GM19043 (cell line): Measurements from ENCODE around the gene PRKD1.
A peak's percentile ranks its signal among the peaks of the same experiment; 100 is the strongest.

Experiments
- ATAC-seq: cut with Tn5 transposase; IDR thresholded peaks from one replicate; pipeline ENCODE4 v1.9.1; 2021; ENCODE audit warnings: low read depth; ENCODE audit not compliant: unreplicated experiment

Gene PRKD1

DNA sequence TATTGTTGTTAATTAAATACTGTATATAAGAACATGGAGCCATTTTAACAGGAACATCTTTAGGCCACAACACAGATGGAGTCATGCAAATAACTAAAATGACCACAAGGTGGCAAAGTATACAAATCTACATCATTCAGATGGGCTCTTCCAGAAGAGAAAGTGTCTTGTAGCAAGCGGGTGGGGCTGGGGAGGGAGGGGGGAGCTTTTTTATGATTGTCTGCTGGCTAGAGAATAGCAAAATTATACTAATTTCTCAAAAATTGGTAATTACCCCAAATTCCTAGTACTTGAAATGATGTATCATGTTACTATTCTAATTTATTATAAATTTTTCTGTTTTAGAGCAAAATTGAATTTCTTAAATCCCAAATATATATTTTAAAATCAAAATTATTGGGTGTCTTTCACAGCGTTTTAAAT is 378.7 kb downstream of the PRKD1 start:
- peak; percentile 87 for ATAC-seq

DNA sequence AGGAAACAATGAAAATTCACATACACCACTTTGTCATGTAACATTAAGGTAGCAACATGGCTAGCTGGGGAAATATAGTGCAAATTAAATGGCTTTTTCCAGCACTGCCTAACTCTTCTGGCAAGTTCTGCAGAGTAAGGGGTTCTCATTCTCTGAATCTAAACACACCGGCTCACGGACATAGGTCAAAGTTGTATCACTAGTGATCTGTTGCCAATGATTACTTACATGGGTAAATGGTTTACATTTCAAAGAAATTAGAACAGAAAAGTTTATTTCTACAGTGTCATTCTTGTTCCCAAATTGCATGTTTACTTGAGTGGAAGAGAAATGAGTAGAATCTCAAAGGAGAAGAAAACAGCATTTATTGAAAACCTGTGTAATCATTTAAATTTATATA is 381.9 kb downstream of the PRKD1 start:
- ATAC-seq: no peak

- ATAC-seq: no peak
These were observed 390.6 kb downstream of the PRKD1 start for GRCh38 chr14:29536886-29537511.

- no peak for ATAC-seq
These were observed 398.2 kb downstream of the PRKD1 start for GRCh38 chr14:29529418-29529817.

GRCh38 chr14:29528889-29529288 is 398.8 kb downstream of the PRKD1 start:
- no peak for ATAC-seq

DNA sequence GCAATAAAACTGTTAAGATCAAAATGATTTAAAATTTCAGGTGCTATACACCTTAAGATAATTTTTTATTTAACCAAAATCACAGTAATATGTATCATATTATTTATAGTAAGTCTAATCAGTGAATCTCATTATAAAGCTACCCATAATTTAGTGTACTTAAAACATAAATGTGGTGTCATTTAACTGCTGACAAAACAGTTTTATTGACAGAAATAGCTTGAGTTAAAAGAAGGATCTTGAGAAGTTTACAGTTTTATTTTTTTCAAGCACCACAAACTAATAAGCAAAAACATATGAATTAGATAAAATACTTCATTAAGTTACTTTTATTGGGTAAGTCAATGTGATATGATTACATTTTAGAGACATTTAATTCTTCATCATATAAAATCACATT is 400.4 kb downstream of the PRKD1 start:
- no peak for ATAC-seq
